GM12801 (cell line): ENCODE results near the gene SLC12A3.

Experiments
- CTCF ChIP-seq: IDR thresholded peaks from one replicate; pipeline ENCODE4 v1.5.1; 2011; ENCODE audit warnings: control low read depth; ENCODE audit not compliant: insufficient read length; ENCODE audit errors: extremely low read depth

Gene SLC12A3

GRCh38 chr16:56865394-56866062 is 521 bp downstream of the SLC12A3 start:
- no peak for TF ChIP-seq CTCF

- no peak for TF ChIP-seq CTCF
Measured at GRCh38 chr16:56866955-56867830, 2.2 kb downstream of the SLC12A3 start.

- TF ChIP-seq CTCF = no peak
Measured at GRCh38 chr16:56868175-56868574, 3.2 kb downstream of the SLC12A3 start.

- no peak for TF ChIP-seq CTCF
Measured at GRCh38 chr16:56869513-56870275, 4.7 kb downstream of the SLC12A3 start.

- no peak for TF ChIP-seq CTCF
Measured at GRCh38 chr16:56870276-56870888, 5.4 kb downstream of the SLC12A3 start.

- no peak for TF ChIP-seq CTCF
Measured at GRCh38 chr16:56871172-56871593, 6.2 kb downstream of the SLC12A3 start.
